GM12873 (cell line): ENCODE measurements around the gene CTSA.

ENCODE experiments used
- CTCF ChIP-seq: IDR thresholded peaks from 2 replicates; pipeline ENCODE4 v1.5.1; 2012; ENCODE audit warnings: low read depth, mild to moderate bottlenecking, moderate library complexity, low read length, control low read depth; ENCODE audit not compliant: insufficient read depth; ENCODE audit errors: missing control alignments

Gene CTSA

GRCh38 chr20:45934586-45935415, 43.7 kb downstream of the CTSA start, which contains the start of gene PCIF1:
PCIF1 (plus strand) TSS chr20:45934683; CDS start chr20:45939000, 4,317 bp downstream.
- no peak for TF ChIP-seq CTCF

GRCh38 chr20:45935416-45936046, 44.4 kb downstream of the CTSA start:
- no peak for TF ChIP-seq CTCF

- TF ChIP-seq CTCF, result no peak
Observed at GRCh38 chr20:45937765-45938164, 46.6 kb downstream of the CTSA start.

- no peak for TF ChIP-seq CTCF
Observed at GRCh38 chr20:45938727-45939438, 47.7 kb downstream of the CTSA start.

GRCh38 chr20:45940053-45940452, 48.9 kb downstream of the CTSA start:
- TF ChIP-seq CTCF, result no peak

GRCh38 chr20:45940469-45940868, 49.3 kb downstream of the CTSA start:
- TF ChIP-seq CTCF, result no peak

- TF ChIP-seq CTCF, result no peak
Observed at GRCh38 chr20:45943613-45944012, 52.5 kb downstream of the CTSA start.
